Left kidney (tissue), 8 donors: ENCODE results near the gene CCDC34. TPM values are rescaled to one million over a fixed set of nuclear protein-coding genes. Genes with fewer than 3 reads are reported as not detected.

Experiments
- DNase-seq: peaks from one replicate; pipeline ENCODE4 v3.0.0-alpha.2; 2013
- long read RNA-seq, 8 donors: transcript quantifications; one replicate each; lab custom pipeline, GENCODE V29; 2026
- polyA plus RNA-seq: library from polyadenylated mRNA; unstranded; fragments of 120-200 nt; gene quantifications from one replicate; pipeline ENCODE4 v1.2.1, GENCODE V29; 2013; ENCODE audit not compliant: insufficient read length

CCDC34 gene
- 29.8 TPM for polyA plus RNA-seq
- long read RNA-seq, donor 1, transcript CCDC34-201 (3 exons, 2,109 nt), result major isoform, 20 of 29 reads
- long read RNA-seq, donor 1, partial matches to known transcripts, result 6 of 29 reads
- long read RNA-seq, donor 1, other reads (novel, unspliced or antisense), result 0 of 29 reads
- long read RNA-seq, donor 2, transcript CCDC34-201 (3 exons, 2,109 nt), result major isoform, 14 of 22 reads
- long read RNA-seq, donor 2, partial matches to known transcripts, result 5 of 22 reads
- long read RNA-seq, donor 2, other reads (novel, unspliced or antisense), result 0 of 22 reads
- long read RNA-seq, donor 3, transcript CCDC34-201 (3 exons, 2,109 nt), result major isoform, 12 of 14 reads
- long read RNA-seq, donor 3, partial matches to known transcripts, result 0 of 14 reads
- long read RNA-seq, donor 3, other reads (novel, unspliced or antisense), result 0 of 14 reads
- long read RNA-seq, donor 4, result 0 reads
- long read RNA-seq, donor 5, transcript CCDC34-202 (6 exons, 2,103 nt), result major isoform, 11 of 22 reads
- long read RNA-seq, donor 5, transcript CCDC34-201 (3 exons, 2,109 nt), result major isoform, 11 of 22 reads
- long read RNA-seq, donor 5, partial matches to known transcripts, result 0 of 22 reads
- long read RNA-seq, donor 5, other reads (novel, unspliced or antisense), result 0 of 22 reads
- long read RNA-seq, donor 6, transcript CCDC34-201 (3 exons, 2,109 nt), result major isoform, 17 of 27 reads
- long read RNA-seq, donor 6, partial matches to known transcripts, result 9 of 27 reads
- long read RNA-seq, donor 6, other reads (novel, unspliced or antisense), result 0 of 27 reads
- long read RNA-seq, donor 7, transcript CCDC34-201 (3 exons, 2,109 nt), result major isoform, 25 of 34 reads
- long read RNA-seq, donor 7, partial matches to known transcripts, result 6 of 34 reads
- long read RNA-seq, donor 7, other reads (novel, unspliced or antisense), result 0 of 34 reads
- long read RNA-seq, donor 8, transcript CCDC34-201 (3 exons, 2,109 nt), result major isoform, 5 of 7 reads
- long read RNA-seq, donor 8, partial matches to known transcripts, result 0 of 7 reads
- long read RNA-seq, donor 8, other reads (novel, unspliced or antisense), result 0 of 7 reads

GRCh38 chr11:27362749-27363575 is at the start of gene CCDC34:
CCDC34 (minus strand) TSS chr11:27363215; CDS start chr11:27363194, 21 bp downstream.
- DNase-seq, result peak; percentile 95

GRCh38 chr11:27412192-27412691 is 49.2 kb upstream of the CCDC34 start:
- DNase-seq, result no peak

- DNase-seq, result no peak
These were observed 48.3 kb upstream of the CCDC34 start for GRCh38 chr11:27411328-27411727.

- DNase-seq, result no peak
These were observed 47.3 kb upstream of the CCDC34 start for GRCh38 chr11:27410272-27410671.

- DNase-seq, result no peak
These were observed 46.7 kb upstream of the CCDC34 start for GRCh38 chr11:27409742-27410141.

GRCh38 chr11:27409049-27409448 is 46.0 kb upstream of the CCDC34 start:
- no peak for DNase-seq

- no peak for DNase-seq
These were observed 45.3 kb upstream of the CCDC34 start for GRCh38 chr11:27408246-27408800.

- no peak for DNase-seq
These were observed 43.7 kb upstream of the CCDC34 start for GRCh38 chr11:27406498-27407354.

- DNase-seq, result no peak
These were observed 42.1 kb upstream of the CCDC34 start for GRCh38 chr11:27405134-27405533.

- no peak for DNase-seq
These were observed 41.4 kb upstream of the CCDC34 start for GRCh38 chr11:27404427-27404826.

GRCh38 chr11:27403195-27403594 is 40.2 kb upstream of the CCDC34 start:
- no peak for DNase-seq

- DNase-seq, result no peak
These were observed 39.4 kb upstream of the CCDC34 start for GRCh38 chr11:27402450-27402849.

GRCh38 chr11:27401833-27402316 is 38.9 kb upstream of the CCDC34 start:
- DNase-seq, result no peak

GRCh38 chr11:27401280-27401832 is 38.3 kb upstream of the CCDC34 start:
- DNase-seq, result no peak

- no peak for DNase-seq
These were observed 35.4 kb upstream of the CCDC34 start for GRCh38 chr11:27398400-27398770.

GRCh38 chr11:27397624-27398399 is 34.8 kb upstream of the CCDC34 start:
- no peak for DNase-seq

- DNase-seq, result no peak
These were observed 33.3 kb upstream of the CCDC34 start for GRCh38 chr11:27396259-27396839.

- peak; percentile 64 for DNase-seq
These were observed 32.7 kb upstream of the CCDC34 start for GRCh38 chr11:27395556-27396258.
